Chondrocyte (in vitro differentiated cells): ENCODE data around the gene LMO3. TPM values are rescaled to one million over a fixed set of nuclear protein-coding genes. Genes with fewer than 3 reads are reported as not detected.

Source experiments
- DNase-seq: peaks from one replicate; pipeline ENCODE4 v3.0.0; 2021; ENCODE audit warnings: mixed read lengths, low spot score
- H3K27ac Mint-ChIP-seq: one replicate; pipeline ENCODE4 v1.8.0; 2021; ENCODE audit warnings: mild to moderate bottlenecking, moderate library complexity, mixed read lengths; ENCODE audit not compliant: unreplicated experiment
- H3K27me3 Mint-ChIP-seq: 2 replicates; pipeline ENCODE4 v1.8.0; 2021; ENCODE audit warnings: low read depth, mixed read lengths
- H3K36me3 Mint-ChIP-seq: 2 replicates; pipeline ENCODE4 v1.8.0; 2021; ENCODE audit warnings: low read depth, mixed read lengths
- H3K4me1 Mint-ChIP-seq: 2 replicates; pipeline ENCODE4 v1.8.0; 2021; ENCODE audit warnings: low read depth, mild to moderate bottlenecking, mixed read lengths
- H3K4me3 Mint-ChIP-seq: one replicate; pipeline ENCODE4 v1.8.0; 2021; ENCODE audit warnings: mild to moderate bottlenecking, moderate library complexity, mixed read lengths; ENCODE audit not compliant: unreplicated experiment
- H3K9me3 Mint-ChIP-seq: 2 replicates; pipeline ENCODE4 v1.8.0; 2021; ENCODE audit warnings: low read depth, mixed read lengths
- total RNA-seq: library from RNA; stranded (reverse); gene quantifications from 3 replicates; pipeline ENCODE4 v1.2.1, GENCODE V29; 2021
- TF ChIP-seq, protein P1 (sequence below): fragments of 200-600 bp; sonication (generic); IDR thresholded peaks from 2 replicates; pipeline ENCODE4 v1.5.0; 2021; ENCODE audit warnings: antibody characterized with exemption, mild to moderate bottlenecking, moderate library complexity

LMO3 gene
- total RNA-seq, 1 donor from 2014 or later = 0.57 TPM

GRCh38 chr12:16560273-16560672 lies 45.7 kb downstream of the LMO3 start:
- no peak overlapping the region for H3K27ac Mint-ChIP-seq
- no peaks in the 10 kb centered on the region for H3K9me3 Mint-ChIP-seq
- no peaks in the 10 kb centered on the region for H3K27me3 Mint-ChIP-seq
- TF ChIP-seq, protein P1, sequence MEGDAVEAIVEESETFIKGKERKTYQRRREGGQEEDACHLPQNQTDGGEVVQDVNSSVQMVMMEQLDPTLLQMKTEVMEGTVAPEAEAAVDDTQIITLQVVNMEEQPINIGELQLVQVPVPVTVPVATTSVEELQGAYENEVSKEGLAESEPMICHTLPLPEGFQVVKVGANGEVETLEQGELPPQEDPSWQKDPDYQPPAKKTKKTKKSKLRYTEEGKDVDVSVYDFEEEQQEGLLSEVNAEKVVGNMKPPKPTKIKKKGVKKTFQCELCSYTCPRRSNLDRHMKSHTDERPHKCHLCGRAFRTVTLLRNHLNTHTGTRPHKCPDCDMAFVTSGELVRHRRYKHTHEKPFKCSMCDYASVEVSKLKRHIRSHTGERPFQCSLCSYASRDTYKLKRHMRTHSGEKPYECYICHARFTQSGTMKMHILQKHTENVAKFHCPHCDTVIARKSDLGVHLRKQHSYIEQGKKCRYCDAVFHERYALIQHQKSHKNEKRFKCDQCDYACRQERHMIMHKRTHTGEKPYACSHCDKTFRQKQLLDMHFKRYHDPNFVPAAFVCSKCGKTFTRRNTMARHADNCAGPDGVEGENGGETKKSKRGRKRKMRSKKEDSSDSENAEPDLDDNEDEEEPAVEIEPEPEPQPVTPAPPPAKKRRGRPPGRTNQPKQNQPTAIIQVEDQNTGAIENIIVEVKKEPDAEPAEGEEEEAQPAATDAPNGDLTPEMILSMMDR = no peak
- H3K36me3 Mint-ChIP-seq = no peaks in the 10 kb centered on the region
- H3K4me1 Mint-ChIP-seq = peaks cover 2% of the 10 kb centered on the region
- DNase-seq = no peak
- H3K4me3 Mint-ChIP-seq = no peak overlapping the region

DNA sequence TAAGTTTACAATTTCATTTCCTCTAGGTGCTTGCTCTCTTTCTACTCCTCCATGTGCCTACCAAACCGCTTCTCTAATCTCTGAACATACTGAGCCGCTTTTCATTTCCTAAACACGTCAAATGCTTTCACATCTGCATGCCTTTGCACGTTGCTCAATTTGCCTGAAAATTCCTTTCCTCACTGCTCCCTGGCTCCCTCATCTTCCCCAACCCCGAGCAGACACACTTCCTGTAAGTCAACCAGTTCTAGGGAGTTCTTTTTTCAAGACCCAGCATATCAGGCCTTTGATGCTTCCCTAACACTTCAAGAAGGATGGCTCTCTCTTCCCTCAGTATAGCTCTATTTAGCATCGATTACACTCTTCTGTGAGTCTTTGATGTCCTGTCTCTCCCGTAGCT lies 50.3 kb downstream of the LMO3 start:
- H3K27ac Mint-ChIP-seq = no peak overlapping the region
- H3K4me3 Mint-ChIP-seq = no peak overlapping the region
- TF ChIP-seq, protein P1 = no peak
- H3K4me1 Mint-ChIP-seq = peaks cover 2% of the 10 kb centered on the region
- H3K9me3 Mint-ChIP-seq = no peaks in the 10 kb centered on the region
- H3K27me3 Mint-ChIP-seq = no peaks in the 10 kb centered on the region
- H3K36me3 Mint-ChIP-seq = no peaks in the 10 kb centered on the region
- no peak for DNase-seq

DNA sequence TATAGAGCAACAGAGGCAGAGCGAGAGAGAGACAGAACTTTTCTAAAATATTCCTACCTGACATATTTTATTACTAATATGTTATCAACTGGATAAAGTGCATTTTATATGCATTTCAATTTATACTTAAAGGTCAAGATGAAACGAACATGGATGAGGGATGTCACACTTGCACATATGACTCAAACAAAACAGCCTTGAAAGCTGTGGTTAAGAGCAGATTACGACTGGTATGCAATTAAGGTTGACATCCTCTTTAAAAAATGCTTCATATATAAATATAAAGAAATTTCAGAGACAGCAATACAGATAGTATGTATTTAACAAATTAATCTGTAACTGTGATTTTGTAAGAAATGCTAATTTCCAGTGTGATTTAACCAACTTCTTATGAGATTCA lies 52.5 kb downstream of the LMO3 start:
- DNase-seq = no peak
- no peaks in the 10 kb centered on the region for H3K9me3 Mint-ChIP-seq
- no peak overlapping the region for H3K27ac Mint-ChIP-seq
- H3K36me3 Mint-ChIP-seq = no peaks in the 10 kb centered on the region
- H3K27me3 Mint-ChIP-seq = no peaks in the 10 kb centered on the region
- H3K4me3 Mint-ChIP-seq = no peak overlapping the region
- TF ChIP-seq, protein P1 = no peak
- H3K4me1 Mint-ChIP-seq = peaks cover 2% of the 10 kb centered on the region

- Mint-ChIP-seq H3K36me3 (no peaks in the 10 kb centered on the region), H3K27me3 (no peaks in the 10 kb centered on the region), H3K9me3 (no peaks in the 10 kb centered on the region), H3K4me1 (peaks cover 2% of the 10 kb centered on the region), H3K27ac (no peak overlapping the region), H3K4me3 (no peak overlapping the region)
- DNase-seq = no peak
- TF ChIP-seq, protein P1 = no peak
Observed at GRCh38 chr12:16552301-16552700, 53.7 kb downstream of the LMO3 start.

GRCh38 chr12:16545836-16546235 lies 60.1 kb downstream of the LMO3 start:
- Mint-ChIP-seq H3K4me1 (no peaks in the 10 kb centered on the region), H3K36me3 (no peaks in the 10 kb centered on the region), H3K9me3 (no peaks in the 10 kb centered on the region), H3K27me3 (no peaks in the 10 kb centered on the region), H3K27ac (no peak overlapping the region), H3K4me3 (no peak overlapping the region)
- TF ChIP-seq, protein P1 = no peak
- DNase-seq = no peak
